Suprapubic skin (tissue), 4 donors: ENCODE measurements around the gene FBXO30.

Experiments
- POLR2A ChIP-seq, 2 donors: fragments of 450-650 bp; IDR thresholded peaks; one replicate each; pipeline ENCODE4 v1.6.1; 2017; ENCODE audit warnings: antibody characterized with exemption in 2 of 2, mild to moderate bottlenecking in 2 of 2, moderate library complexity in 2 of 2
- POLR2AphosphoS5 ChIP-seq, 3 donors: sonication (generic); formaldehyde crosslinking; IDR thresholded peaks; one replicate each; pipeline ENCODE4 v1.6.1; 2017; ENCODE audit warnings: antibody characterized with exemption in 3 of 3
- TF ChIP-seq, protein P1 (sequence below), 2 donors: fragments of 200-600 bp in 1 of 2; fragments of 450-650 bp in 1 of 2; sonication (generic) in 1 of 2; IDR thresholded peaks; one replicate each; pipeline ENCODE4 v1.5.1; 2016 to 2019; ENCODE audit warnings: antibody characterized with exemption in 2 of 2, mild to moderate bottlenecking in 1 of 2, moderate library complexity in 1 of 2

DNA sequence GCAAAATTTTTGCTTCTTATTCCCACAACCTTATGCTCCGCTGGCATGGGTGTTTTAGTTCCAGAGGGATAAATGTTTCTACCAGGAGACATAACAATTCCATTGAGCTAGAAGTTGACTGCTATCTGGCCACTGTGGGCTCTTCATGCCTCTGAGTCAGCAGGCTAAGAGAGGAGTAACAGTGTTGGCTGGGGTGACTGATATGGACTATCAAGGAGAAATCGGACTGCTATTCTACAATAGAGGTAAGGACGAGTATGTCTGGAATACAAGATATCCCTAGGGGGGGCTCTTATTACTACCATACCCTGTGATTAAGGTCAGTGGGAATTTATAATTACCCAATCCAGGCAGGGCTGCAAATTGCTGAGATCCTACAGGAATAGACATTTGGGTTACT is 26.9 kb downstream of the FBXO30 start:
- TF ChIP-seq, protein P1, sequence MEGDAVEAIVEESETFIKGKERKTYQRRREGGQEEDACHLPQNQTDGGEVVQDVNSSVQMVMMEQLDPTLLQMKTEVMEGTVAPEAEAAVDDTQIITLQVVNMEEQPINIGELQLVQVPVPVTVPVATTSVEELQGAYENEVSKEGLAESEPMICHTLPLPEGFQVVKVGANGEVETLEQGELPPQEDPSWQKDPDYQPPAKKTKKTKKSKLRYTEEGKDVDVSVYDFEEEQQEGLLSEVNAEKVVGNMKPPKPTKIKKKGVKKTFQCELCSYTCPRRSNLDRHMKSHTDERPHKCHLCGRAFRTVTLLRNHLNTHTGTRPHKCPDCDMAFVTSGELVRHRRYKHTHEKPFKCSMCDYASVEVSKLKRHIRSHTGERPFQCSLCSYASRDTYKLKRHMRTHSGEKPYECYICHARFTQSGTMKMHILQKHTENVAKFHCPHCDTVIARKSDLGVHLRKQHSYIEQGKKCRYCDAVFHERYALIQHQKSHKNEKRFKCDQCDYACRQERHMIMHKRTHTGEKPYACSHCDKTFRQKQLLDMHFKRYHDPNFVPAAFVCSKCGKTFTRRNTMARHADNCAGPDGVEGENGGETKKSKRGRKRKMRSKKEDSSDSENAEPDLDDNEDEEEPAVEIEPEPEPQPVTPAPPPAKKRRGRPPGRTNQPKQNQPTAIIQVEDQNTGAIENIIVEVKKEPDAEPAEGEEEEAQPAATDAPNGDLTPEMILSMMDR (IDR thresholded peaks at IDR 0.05): no peak
- no peak for TF ChIP-seq POLR2A (IDR thresholded peaks at IDR 0.05)
- no peak for TF ChIP-seq POLR2AphosphoS5 (IDR thresholded peaks at IDR 0.05)
